GM12878 (cell line): Measurements from ENCODE around the gene MAS1L.
"Not testable (repeated sequence)": the region's sequence is repeated elsewhere in the genome, so short reads cannot be mapped to it uniquely, and the experiment has no call there.

Experiments used
- CREB1 ChIP-seq: IDR thresholded peaks from 2 replicates; pipeline ENCODE4 v1.6.1; 2012; ENCODE audit warnings: low read depth, mild to moderate bottlenecking, inconsistent platforms
- JUND ChIP-seq: IDR thresholded peaks from 2 replicates; pipeline ENCODE4 v1.6.1; 2012; ENCODE audit warnings: low read depth, mild to moderate bottlenecking, low read length, improper control_type of control experiment, moderate library complexity
- MYC ChIP-seq: IDR thresholded peaks from 2 replicates; pipeline ENCODE4 v1.6.1; 2011; ENCODE audit warnings: mild to moderate bottlenecking, low read length, moderate library complexity, inconsistent platforms; ENCODE audit not compliant: insufficient read depth, insufficient replicate concordance, insufficient read length, severe bottlenecking
- NFYB ChIP-seq: IDR thresholded peaks from 2 replicates; pipeline ENCODE4 v1.6.1; 2011; ENCODE audit warnings: low read depth, mild to moderate bottlenecking, low read length, improper control_type of control experiment, moderate library complexity; ENCODE audit not compliant: insufficient read depth
- YBX1 ChIP-seq: fragments of 450-650 bp; IDR thresholded peaks from 2 replicates; pipeline ENCODE4 v1.6.1; 2016; ENCODE audit warnings: antibody characterized with exemption
- TF ChIP-seq, protein P1 (sequence below), 3 experiments: IDR thresholded peaks in 2 of 3; conservative IDR thresholded peaks in 1 of 3; 2 replicates each; pipeline ENCODE4 v1.5.1; 2011; ENCODE audit warnings: low read depth in 3 of 3, low read length in 3 of 3, mild to moderate bottlenecking in 3 of 3, control low read depth in 2 of 3, moderate library complexity in 2 of 3, inconsistent platforms in 1 of 3, mixed read lengths in 1 of 3; ENCODE audit not compliant: control insufficient read depth in 2 of 3, insufficient read depth in 1 of 3; ENCODE audit errors: extremely low read depth in 1 of 3
- TF ChIP-seq, protein P2 (sequence below): fragments of 450-650 bp; IDR thresholded peaks from 2 replicates; pipeline ENCODE4 v1.6.1; 2017; ENCODE audit warnings: antibody characterized with exemption, mild to moderate bottlenecking, moderate library complexity
- TF ChIP-seq, protein P3 (sequence below): IDR thresholded peaks from 2 replicates; pipeline ENCODE4 v1.6.1; 2012; ENCODE audit warnings: low read depth, low read length, improper control_type of control experiment

DNA sequence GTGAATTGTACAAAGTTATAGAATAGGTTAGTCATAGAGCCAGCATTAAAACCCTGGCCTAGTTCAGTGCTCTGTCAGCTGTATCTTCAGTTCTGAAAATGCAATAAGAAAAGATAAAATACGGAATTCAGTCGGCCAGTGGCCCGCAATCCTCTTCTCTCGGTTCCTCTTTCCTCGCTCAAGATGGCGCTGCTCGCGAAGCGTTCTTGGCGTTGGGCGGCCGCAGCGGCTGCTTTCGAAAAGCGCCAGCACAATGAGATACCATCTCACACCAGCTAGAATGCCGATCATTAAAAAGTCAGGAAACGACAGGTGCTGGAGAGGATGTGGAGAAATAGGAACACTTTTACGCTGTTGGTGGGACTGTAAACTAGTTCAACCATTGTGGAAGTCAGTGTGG, 51.0 kb downstream of the MAS1L start:
- TF ChIP-seq, protein P1, sequence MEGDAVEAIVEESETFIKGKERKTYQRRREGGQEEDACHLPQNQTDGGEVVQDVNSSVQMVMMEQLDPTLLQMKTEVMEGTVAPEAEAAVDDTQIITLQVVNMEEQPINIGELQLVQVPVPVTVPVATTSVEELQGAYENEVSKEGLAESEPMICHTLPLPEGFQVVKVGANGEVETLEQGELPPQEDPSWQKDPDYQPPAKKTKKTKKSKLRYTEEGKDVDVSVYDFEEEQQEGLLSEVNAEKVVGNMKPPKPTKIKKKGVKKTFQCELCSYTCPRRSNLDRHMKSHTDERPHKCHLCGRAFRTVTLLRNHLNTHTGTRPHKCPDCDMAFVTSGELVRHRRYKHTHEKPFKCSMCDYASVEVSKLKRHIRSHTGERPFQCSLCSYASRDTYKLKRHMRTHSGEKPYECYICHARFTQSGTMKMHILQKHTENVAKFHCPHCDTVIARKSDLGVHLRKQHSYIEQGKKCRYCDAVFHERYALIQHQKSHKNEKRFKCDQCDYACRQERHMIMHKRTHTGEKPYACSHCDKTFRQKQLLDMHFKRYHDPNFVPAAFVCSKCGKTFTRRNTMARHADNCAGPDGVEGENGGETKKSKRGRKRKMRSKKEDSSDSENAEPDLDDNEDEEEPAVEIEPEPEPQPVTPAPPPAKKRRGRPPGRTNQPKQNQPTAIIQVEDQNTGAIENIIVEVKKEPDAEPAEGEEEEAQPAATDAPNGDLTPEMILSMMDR (IDR thresholded peaks at IDR 0.05 in 2 of 3, conservative IDR thresholded peaks at IDR 0.05 in 1 of 3; ENCODE audit: control insufficient read depth in 2 of 3, extremely low read depth in 1 of 3, insufficient read depth in 1 of 3, low read depth in 3 of 3, low read length in 3 of 3) = not testable (repeated sequence)
- TF ChIP-seq, protein P2, sequence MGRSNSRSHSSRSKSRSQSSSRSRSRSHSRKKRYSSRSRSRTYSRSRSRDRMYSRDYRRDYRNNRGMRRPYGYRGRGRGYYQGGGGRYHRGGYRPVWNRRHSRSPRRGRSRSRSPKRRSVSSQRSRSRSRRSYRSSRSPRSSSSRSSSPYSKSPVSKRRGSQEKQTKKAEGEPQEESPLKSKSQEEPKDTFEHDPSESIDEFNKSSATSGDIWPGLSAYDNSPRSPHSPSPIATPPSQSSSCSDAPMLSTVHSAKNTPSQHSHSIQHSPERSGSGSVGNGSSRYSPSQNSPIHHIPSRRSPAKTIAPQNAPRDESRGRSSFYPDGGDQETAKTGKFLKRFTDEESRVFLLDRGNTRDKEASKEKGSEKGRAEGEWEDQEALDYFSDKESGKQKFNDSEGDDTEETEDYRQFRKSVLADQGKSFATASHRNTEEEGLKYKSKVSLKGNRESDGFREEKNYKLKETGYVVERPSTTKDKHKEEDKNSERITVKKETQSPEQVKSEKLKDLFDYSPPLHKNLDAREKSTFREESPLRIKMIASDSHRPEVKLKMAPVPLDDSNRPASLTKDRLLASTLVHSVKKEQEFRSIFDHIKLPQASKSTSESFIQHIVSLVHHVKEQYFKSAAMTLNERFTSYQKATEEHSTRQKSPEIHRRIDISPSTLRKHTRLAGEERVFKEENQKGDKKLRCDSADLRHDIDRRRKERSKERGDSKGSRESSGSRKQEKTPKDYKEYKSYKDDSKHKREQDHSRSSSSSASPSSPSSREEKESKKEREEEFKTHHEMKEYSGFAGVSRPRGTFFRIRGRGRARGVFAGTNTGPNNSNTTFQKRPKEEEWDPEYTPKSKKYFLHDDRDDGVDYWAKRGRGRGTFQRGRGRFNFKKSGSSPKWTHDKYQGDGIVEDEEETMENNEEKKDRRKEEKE = not testable (repeated sequence)
- TF ChIP-seq JUND, NFYB, MYC, CREB1, YBX1: not testable (repeated sequence)
- TF ChIP-seq, protein P3, sequence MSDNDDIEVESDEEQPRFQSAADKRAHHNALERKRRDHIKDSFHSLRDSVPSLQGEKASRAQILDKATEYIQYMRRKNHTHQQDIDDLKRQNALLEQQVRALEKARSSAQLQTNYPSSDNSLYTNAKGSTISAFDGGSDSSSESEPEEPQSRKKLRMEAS = not testable (repeated sequence)
